Thyroid gland (tissue), 4 donors: ENCODE measurements around the gene FOXN3.

Source experiments
- POLR2A ChIP-seq, 2 donors: fragments of 450-650 bp; IDR thresholded peaks; one replicate each; pipeline ENCODE4 v1.6.1; 2017; ENCODE audit warnings: antibody characterized with exemption in 2 of 2, mild to moderate bottlenecking in 2 of 2, moderate library complexity in 1 of 2
- TF ChIP-seq, protein P1 (sequence below), 6 experiments: fragments of 200-600 bp in 3 of 6; fragments of 450-650 bp in 3 of 6; sonication (generic) in 3 of 6; IDR thresholded peaks; one replicate each; pipeline ENCODE4 v1.5.1; 2016 to 2019; ENCODE audit warnings: antibody characterized with exemption in 6 of 6, mild to moderate bottlenecking in 2 of 6, inconsistent platforms in 1 of 6, moderate library complexity in 1 of 6

DNA sequence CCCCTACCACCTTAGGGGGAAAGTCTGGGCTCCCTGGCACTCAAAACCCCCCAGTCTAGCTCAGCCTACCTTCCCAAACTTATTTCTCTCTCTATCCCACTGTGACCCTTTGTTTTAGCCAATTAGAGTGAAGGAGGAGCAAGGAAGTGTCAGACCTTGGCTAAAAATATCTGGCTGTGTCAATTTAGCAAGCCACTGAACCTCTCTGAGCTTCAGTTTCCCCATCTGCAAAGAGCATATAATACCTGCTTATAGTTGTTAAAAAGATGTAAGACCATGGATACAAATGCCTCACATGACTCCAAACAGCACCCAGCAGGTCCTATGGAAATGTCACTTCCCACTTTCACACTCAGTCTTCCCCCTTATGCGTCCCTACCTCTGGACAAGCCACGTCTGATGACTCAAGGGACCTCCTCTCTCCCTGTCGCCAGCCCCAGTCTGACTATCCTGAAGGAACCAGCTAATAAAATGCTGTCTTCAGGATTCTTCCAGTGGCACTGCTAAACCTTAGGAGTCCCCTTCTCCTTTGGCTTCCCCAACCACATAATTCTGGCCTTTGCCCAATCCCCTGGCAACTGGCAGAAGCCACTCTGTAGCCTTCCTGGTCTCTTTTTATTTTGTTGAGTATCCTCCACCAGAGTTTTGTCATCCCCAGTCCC is 19.3 kb downstream of the FOXN3 start:
- TF ChIP-seq, protein P1, sequence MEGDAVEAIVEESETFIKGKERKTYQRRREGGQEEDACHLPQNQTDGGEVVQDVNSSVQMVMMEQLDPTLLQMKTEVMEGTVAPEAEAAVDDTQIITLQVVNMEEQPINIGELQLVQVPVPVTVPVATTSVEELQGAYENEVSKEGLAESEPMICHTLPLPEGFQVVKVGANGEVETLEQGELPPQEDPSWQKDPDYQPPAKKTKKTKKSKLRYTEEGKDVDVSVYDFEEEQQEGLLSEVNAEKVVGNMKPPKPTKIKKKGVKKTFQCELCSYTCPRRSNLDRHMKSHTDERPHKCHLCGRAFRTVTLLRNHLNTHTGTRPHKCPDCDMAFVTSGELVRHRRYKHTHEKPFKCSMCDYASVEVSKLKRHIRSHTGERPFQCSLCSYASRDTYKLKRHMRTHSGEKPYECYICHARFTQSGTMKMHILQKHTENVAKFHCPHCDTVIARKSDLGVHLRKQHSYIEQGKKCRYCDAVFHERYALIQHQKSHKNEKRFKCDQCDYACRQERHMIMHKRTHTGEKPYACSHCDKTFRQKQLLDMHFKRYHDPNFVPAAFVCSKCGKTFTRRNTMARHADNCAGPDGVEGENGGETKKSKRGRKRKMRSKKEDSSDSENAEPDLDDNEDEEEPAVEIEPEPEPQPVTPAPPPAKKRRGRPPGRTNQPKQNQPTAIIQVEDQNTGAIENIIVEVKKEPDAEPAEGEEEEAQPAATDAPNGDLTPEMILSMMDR (IDR thresholded peaks at IDR 0.05): no peak
- no peak for TF ChIP-seq POLR2A (IDR thresholded peaks at IDR 0.05)
